Lower leg skin (tissue), 3 donors: Measurements from ENCODE around the gene PCDHGA1.

Experiments used
- CTCF ChIP-seq, 3 donors: fragments of 450-650 bp; IDR thresholded peaks; one replicate each; pipeline ENCODE4 v1.5.1; 2016; ENCODE audit warnings: antibody characterized with exemption in 3 of 3, mild to moderate bottlenecking in 3 of 3, moderate library complexity in 2 of 3
- POLR2A ChIP-seq, 2 donors: fragments of 450-650 bp; IDR thresholded peaks; one replicate each; pipeline ENCODE4 v1.6.1; 2016 to 2017; ENCODE audit warnings: antibody characterized with exemption in 2 of 2, mild to moderate bottlenecking in 1 of 2, moderate library complexity in 1 of 2

GRCh38 chr5:141412854-141413539 lies 82.7 kb downstream of the PCDHGA1 start, which contains the start of gene PCDHGA10:
- TF ChIP-seq POLR2A (IDR thresholded peaks at IDR 0.05) (no peak), CTCF (IDR thresholded peaks at IDR 0.05) (no peak)
